Measurements from ENCODE around the gene RAB39A.
"Not testable (repeated sequence)": the region's sequence is repeated elsewhere in the genome, so short reads cannot be mapped to it uniquely, and the experiment has no call there.

RAB39A gene, protein sequence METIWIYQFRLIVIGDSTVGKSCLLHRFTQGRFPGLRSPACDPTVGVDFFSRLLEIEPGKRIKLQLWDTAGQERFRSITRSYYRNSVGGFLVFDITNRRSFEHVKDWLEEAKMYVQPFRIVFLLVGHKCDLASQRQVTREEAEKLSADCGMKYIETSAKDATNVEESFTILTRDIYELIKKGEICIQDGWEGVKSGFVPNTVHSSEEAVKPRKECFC

DNA sequence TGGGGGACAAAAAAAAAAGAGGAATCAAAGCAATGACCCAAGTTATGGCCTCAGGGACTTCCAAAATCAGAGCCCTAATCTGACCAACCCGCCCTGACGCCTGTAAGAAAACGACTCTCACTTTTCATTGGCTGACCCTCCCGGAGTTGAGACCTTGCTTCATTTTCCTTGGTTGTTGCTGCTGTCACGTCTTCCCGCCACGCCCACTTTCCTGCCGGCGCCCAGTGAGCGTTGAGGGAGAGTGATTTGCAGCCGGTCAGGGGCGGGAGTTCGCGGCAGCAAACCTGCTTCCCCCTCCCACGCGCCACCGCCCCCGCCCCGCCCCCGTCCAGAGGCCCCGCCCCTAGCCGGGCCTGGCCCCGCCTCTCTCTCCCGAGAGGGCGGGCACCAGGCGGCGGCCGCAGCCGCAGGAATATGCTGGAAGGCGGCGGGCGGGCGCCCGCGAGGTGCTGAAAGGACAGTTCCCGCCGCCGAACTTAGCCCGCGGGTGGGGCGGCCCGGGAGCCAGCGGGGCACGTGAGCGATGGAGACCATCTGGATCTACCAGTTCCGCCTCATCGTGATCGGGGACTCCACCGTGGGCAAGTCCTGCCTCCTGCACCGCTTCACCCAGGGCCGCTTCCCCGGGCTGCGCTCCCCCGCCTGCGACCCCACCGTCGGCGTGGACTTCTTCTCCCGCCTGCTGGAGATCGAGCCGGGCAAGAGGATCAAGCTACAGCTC is at the start of gene RAB39A:
TSS of gene RAB39A (plus strand) at position 403 of the 721 bp plus-strand sequence. CDS start at position 524, 121 bp downstream.
- peak; percentile 86 to 94 for DNase-seq

DNA sequence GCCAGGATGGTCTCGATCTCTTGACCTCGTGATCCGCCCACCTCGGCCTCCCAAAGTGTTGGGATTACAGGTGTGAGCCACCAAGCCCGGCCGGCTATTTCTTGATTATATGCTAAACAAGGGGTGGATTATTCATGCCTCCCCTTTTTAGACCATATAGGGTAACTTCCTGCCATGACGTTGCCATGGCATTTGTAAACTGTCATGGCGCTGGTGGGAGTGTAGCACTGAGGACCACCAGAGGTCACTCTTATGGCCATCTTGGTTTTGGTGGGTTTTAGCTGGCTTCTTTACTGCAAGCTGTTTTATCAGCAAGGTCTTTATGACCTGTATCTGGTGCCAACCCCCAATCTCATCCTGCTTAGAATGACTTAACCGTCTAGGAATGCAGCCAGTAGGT is 46.8 kb upstream of the RAB39A start:
- not testable (repeated sequence) for DNase-seq

DNA sequence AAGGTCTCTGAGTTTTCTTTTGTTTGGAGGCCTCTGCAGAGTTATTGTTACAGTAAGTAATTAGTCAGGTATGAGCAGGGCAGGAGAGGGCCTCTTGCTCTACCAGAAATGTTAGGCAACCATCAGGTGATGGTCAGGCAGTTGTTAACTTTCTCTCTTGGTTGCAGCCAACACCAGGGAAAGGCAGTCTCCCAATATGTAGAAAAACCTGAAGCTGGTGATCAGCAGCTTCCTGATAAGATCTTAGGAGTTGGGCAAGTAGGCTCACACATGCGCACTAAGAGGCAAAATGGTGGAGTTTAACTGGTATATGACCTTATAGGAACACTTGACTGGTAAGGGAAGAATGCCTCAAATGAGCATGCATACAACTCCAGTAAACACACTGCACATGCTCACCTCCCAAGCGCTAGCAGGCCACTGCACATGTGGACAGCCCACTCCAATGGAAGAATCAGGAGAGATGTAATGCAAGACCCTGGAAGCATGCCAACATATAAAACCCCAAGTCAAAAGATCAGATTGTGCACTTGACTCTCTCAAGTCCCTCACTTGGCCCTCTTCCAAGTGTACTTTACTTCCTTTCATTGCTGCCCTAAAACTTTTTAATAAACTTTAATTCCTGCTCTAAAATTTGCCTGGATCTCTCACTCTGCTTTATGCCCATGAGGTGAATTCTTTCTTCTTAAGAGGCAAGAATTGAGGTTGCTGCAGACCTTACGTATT is 46.0 kb upstream of the RAB39A start:
- no peak for DNase-seq

DNA sequence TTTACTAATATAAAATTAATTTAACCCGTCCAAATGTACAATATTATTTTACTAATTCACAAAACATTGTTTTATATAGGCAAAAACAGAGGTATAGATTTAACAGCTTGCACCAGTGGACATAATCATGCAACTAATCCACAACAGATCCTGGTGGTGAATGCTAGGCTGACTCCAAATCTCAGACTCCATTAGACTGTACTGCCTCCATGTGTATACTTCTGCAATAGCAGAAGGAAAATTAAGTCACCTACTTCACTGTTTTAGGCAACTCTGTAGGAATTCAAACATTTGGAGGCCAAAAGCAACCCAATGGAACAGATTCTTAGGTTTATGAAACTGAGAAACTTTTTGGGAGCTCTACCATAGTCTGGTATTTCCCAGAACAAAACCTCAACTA is 30.0 kb upstream of the RAB39A start:
- DNase-seq = no peak

DNA sequence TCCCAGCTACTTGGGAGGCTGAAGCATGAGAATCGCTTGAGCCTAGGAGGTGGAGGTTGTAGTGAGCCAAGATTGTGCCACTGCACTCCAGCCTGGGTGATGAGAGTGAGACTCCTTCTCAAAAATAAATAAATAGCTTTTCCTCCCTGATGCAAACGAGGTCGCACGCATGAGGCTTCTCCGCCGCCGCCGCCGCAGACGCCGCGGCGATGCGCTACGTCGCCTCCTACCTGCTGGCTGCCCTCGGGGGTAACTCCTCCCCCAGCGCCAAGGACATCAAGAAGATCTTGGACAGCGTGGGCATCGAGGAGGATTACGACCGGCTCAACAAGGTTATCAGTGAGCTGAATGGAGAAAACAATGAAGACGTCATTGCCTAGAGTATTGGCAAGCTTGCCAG is 20.0 kb upstream of the RAB39A start:
- DNase-seq = no peak

DNA sequence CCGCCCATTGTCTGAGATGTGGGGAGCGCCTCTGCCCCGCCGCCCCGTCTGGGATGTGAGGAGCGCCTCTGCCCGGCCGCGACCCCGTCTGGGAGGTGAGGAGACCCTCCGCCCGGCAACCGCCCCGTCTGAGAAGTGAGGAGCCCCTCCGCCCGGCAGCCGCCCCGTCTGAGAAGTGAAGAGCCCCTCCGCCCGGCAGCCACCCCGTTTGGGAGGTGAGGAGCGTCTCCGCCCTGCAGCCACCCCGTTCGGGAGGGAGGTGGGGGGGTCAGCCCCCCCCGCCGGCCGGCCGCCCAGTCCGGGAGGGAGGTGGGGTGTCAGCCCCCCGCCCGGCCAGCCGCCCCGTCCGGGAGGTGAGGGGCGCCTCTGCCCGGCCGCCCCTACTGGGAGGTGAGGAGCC is 15.8 kb upstream of the RAB39A start:
- not testable (repeated sequence) for DNase-seq

- DNase-seq = no peak
Measured at GRCh38 chr11:107915229-107915628, 13.0 kb upstream of the RAB39A start.

DNA sequence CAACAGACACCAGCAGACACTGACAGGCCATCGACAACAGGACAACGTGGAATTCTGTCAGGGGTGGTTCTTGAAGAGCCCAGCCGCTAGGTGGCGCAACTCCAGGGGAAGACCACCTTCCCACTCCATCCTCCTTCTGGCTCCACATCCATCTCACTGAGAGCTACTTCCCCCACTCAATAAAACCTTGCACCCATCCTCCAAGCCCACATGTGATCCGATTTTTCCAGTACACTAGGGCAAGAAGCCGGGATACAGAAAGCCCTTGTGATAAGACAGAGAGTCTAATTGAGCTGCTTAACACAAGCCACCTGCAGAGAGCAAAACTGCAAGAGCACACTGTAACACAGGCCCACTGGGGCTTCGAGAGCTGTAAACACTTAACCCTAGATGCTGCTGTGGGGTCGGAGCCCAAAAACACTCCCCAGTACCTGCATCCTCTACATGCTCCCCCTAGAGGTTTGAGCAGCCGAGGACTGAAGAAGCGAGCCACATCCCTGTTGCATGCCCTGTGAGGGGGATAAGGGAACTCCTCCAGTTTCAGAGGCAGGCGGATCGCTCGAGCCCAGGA is 11.5 kb upstream of the RAB39A start:
- DNase-seq = no peak

DNA sequence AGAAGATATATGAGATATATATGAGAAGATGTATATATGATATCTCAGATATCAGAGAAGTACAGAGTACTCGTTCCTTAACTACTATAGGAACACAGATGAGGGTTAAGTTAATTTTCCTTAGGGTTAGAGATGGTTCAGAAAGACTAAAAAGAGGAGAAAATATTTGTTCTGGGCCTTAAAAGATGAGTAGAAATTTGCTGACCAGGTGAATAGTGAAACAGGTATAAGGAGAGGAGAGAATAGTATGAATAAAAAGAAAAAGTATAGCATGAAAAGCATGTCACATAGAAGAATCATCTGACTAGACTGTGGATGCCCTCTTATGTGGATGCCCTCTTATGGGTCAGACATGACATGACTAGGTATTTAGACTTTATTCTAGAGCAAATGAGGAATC is 6.3 kb upstream of the RAB39A start:
- no peak for DNase-seq

- not testable (repeated sequence) for DNase-seq
Measured at GRCh38 chr11:107923519-107923918, 4.7 kb upstream of the RAB39A start.

DNA sequence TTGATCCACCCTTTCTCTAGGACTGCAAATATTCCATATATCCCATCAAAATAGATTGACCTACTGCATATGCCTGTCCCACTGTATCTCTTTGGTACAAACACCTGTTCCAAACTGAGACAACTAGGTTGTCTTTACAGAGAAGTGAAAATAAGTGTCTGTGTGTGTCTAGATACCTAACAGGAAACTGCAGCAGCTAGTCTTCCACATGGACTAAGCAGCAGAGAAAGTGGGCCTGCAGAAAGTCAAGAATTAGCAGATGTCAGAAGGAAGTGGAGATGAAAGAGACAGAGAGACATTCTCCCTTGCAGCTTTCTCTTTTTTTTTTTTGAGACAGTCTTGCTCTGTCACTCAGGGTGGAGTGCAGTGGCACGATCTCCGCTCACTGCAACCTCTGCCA is 3.9 kb upstream of the RAB39A start:
- DNase-seq = no peak

DNA sequence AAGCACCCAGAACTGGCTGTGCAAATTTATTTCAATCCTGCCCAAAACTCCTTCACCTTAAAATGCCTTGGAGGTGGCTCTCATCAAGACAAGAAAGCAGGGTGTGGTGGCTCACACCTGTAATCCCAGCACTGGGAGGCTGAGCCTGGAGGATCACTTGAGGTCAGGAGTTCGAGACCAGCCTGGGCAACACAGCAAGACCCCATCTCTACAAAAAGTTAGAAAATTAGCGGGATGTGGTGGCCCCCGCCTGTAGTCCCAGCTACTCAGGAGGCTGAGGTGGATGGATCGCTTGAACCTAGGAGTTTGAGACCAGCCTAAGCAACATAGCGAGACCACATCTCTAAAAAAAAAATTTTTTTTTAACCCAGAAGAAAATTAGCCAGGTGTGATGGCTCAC is 689 bp upstream of the RAB39A start:
- DNase-seq = no peak

- DNase-seq = peak in 1 of 2 experiments; percentile 5
Measured at GRCh38 chr11:107928767-107929507, 689 bp downstream of the RAB39A start.

GRCh38 chr11:107929611-107930200 is 1.5 kb downstream of the RAB39A start:
- DNase-seq = peak in 1 of 2 experiments; percentile 9

GRCh38 chr11:107931206-107931605 is 3.0 kb downstream of the RAB39A start:
- no peak for DNase-seq

GRCh38 chr11:107947904-107948303 is 19.7 kb downstream of the RAB39A start:
- DNase-seq = no peak

GRCh38 chr11:107948328-107948727 is 20.1 kb downstream of the RAB39A start:
- not testable (repeated sequence) for DNase-seq

GRCh38 chr11:107951155-107951554 is 22.9 kb downstream of the RAB39A start:
- no peak for DNase-seq

GRCh38 chr11:107953446-107953845 is 25.2 kb downstream of the RAB39A start:
- DNase-seq = no peak

DNA sequence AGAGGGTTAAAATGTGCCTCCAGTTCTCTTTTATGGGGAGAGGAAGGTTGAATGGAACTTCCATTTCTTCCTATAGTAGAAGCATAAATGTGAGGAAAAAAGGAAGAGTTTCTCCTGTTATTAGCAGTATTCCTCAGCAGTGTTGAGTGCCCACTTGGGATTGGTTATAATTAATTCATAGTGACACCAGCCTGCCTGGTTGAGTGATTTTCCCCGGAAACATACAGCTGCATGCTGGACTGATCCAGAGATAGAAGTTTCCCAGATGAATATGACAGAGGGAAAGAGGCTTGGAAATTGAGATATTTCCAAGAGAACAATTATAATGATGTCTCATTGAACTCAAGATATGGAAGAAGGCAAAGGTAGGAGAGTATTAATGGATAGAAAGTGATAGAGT is 28.3 kb downstream of the RAB39A start:
- DNase-seq = no peak

GRCh38 chr11:107957109-107957588 is 28.9 kb downstream of the RAB39A start:
- DNase-seq = no peak

DNA sequence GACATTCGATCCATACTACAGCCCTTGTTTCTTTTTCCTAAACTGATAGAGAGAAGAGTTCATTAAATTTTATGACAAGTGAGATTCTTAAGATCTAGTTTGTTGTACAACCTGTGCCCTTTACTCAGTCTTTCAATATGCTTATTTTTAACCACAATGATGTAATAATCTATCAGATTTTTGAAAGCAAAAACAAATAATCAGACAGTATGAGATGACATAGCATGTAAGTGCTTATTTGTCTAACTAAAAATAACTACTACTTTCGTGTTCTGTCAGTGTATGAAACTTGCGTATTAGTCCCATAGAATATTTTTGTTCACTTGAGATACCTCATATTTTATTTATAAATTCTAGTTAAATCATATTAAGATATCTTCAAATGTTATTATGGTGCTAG is 33.2 kb downstream of the RAB39A start:
- no peak for DNase-seq

Data from cerebellar nuclear complex (tissue), 1 donor.